ENCODE data around the gene HDAC11. TPM values are rescaled to one million over a fixed set of nuclear protein-coding genes. Genes with fewer than 3 reads are reported as not detected.

Gene HDAC11
- total and polyA plus RNA-seq, 9 of the 15 experiments (the other 6 are each of a cell fraction or from before 2014, with no cell fraction given) = 0.60 to 6.0 (median 4.5) TPM

GRCh38 chr3:13536432-13536831 lies 56.3 kb downstream of the HDAC11 start (continued):
- no peak for TF ChIP-seq ZNF316 (IDR thresholded peaks at IDR 0.05)

GRCh38 chr3:13536832-13537231 lies 56.7 kb downstream of the HDAC11 start:
- intact Hi-C loops (cut with micrococcal nuclease) (loop anchor here (5.0 kb wide), 1 partner anchor 40 kb away; no protein-coding TSS in a partner anchor), in situ Hi-C loops (cut with MboI) (no loop called here)
- TF ChIP-seq TGIF2 (CRISPR knock-in tag; IDR thresholded peaks at IDR 0.05) (no peak), GABPA (tag; conservative IDR thresholded peaks at IDR 0.05; ENCODE audit: low read depth) (0 out of 2 replicates have a peak, but pooled peaks have one; percentile 31)
- no peak overlapping the region for H3K4me3 ChIP-seq
- H3K27ac ChIP-seq (ENCODE audit: extremely low read depth, low read depth, low read length) = no peak overlapping the region
- 0 out of 2 replicates have a peak, but pooled peaks cover 11% of the 10 kb centered on the region for H4K20me1 ChIP-seq (replicated peaks; ENCODE audit: control insufficient read depth, insufficient read depth, low read length)
- DNase-seq (ENCODE audit: extremely low read depth in 1 of 4, low spot score in 3 of 4) = no peak
- WGBS (ENCODE audit: insufficient coverage, low coverage, missing lambda C conversion rate) = 7% methylated on average over 8 of the region's 8 CpGs
- peaks cover 42 to 77% of the 10 kb centered on the region in 2 experiments for H3K27me3 ChIP-seq (ENCODE audit: control insufficient read depth in 2 of 2, insufficient read depth in 2 of 2, low read length in 2 of 2)
- no peak overlapping the region for H2AFZ ChIP-seq (ENCODE audit: low read depth, low read length)
- no peaks in the 10 kb centered on the region for H3K9me1 ChIP-seq (ENCODE audit: control insufficient read depth, insufficient read depth, low read length)
- ChIA-PET CTCF (ENCODE audit: low intra/inter-chr PET ratio) (interaction anchor here (0.7 kb wide), 1 partner anchor 17 kb away, joined by 3 read pairs; no protein-coding TSS in a partner anchor), POLR2A (interaction anchor here (1.2 kb wide), 1 partner anchor 11 kb away, joined by 4 read pairs; no protein-coding TSS in a partner anchor)
- FAIRE-seq = no peak
- no peak for ATAC-seq
- H3K79me2 ChIP-seq (ENCODE audit: control insufficient read depth, insufficient read depth, low read length) = no peaks in the 10 kb centered on the region
- no peak overlapping the region for H3K4me2 ChIP-seq (ENCODE audit: insufficient read depth, low read length)
- BruUV-seq (replicated peaks) = no TSS peak
- no peaks in the 10 kb centered on the region for H3K36me3 ChIP-seq (ENCODE audit: control insufficient read depth, insufficient read depth, low read length)
- H3K9ac ChIP-seq (ENCODE audit: insufficient read depth in 1 of 2, low read depth in 2 of 2, low read length in 2 of 2) = peak overlapping the region in 1 of 2 experiments; percentile 16; a peak in 1 of 4 replicates
- no peaks in the 10 kb centered on the region for H3K9me3 ChIP-seq (replicated peaks; ENCODE audit: control insufficient read depth, insufficient read depth, low read depth, low read length)
- H3K4me1 ChIP-seq (replicated peaks in 1 of 2; ENCODE audit: control insufficient read depth in 2 of 2, insufficient read depth in 2 of 2, low read length in 2 of 2) = no peaks in the 10 kb centered on the region; a peak in 2 of 5 replicates

Measured in K562 (cell line).